Measurements from ENCODE around the gene MRTFA. TPM values are rescaled to one million over a fixed set of nuclear protein-coding genes. Genes with fewer than 3 reads are reported as not detected.

MRTFA gene
- total and polyA plus RNA-seq, 4 donors: 7.5 to 22.0 (median 9.6) TPM

DNA sequence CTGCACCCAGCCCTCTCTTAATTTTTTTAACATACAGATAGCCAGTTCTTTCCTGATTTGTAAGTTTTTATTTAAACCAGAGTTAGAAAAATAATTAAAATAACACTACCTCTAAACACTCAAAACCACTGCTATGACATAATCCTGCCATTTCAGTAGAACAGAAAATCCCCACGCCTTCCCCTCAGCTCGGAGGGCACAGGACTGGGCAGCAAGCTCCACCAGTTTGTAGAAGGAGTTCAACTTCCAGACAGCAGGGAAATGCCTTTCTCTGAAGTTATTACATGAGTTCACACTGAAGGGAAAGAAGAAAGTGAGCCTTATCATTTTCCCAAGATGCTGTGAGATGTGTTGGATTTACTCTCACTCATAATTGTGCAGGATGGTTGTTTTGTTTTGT is 114.4 kb downstream of the MRTFA start:
- H3K36me3 ChIP-seq (ENCODE audit: control insufficient read depth in 4 of 4, insufficient read depth in 3 of 4, low read depth in 1 of 4, low read length in 3 of 4): peaks cover 0 to 2% (median 0%) of the 10 kb centered on the region in 4 donors
- 95% methylated on average over 2 of the region's 2 CpGs for WGBS
- no peaks in the 10 kb centered on the region for H3K9me3 ChIP-seq (ENCODE audit: control insufficient read depth in 4 of 4, low read length in 3 of 4)
- no peak overlapping the region for H3K27ac ChIP-seq (ENCODE audit: low read depth in 1 of 2, low read length in 2 of 2)
- H3K27me3 ChIP-seq (ENCODE audit: control insufficient read depth in 4 of 4, insufficient read depth in 4 of 4, low read length in 3 of 4): no peaks in the 10 kb centered on the region
- H3K4me1 ChIP-seq (ENCODE audit: control insufficient read depth in 4 of 4, insufficient read depth in 4 of 4, low read length in 3 of 4): peaks cover 0 to 13% (median 5%) of the 10 kb centered on the region in 4 donors
- H3K4me3 ChIP-seq (ENCODE audit: low read depth in 1 of 3, low read length in 3 of 3): no peak overlapping the region
- no peak overlapping the region for H3K9ac ChIP-seq (ENCODE audit: low read depth in 1 of 2, low read length in 2 of 2)
- no peak for DNase-seq (ENCODE audit: low spot score)
- TF ChIP-seq FOXA2 (IDR thresholded peaks at IDR 0.05): no peak
- TF ChIP-seq, protein P1, sequence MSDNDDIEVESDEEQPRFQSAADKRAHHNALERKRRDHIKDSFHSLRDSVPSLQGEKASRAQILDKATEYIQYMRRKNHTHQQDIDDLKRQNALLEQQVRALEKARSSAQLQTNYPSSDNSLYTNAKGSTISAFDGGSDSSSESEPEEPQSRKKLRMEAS (IDR thresholded peaks at IDR 0.05): no peak
- no peak for TF ChIP-seq RAD21 (IDR thresholded peaks at IDR 0.05)
- TF ChIP-seq, protein P2, sequence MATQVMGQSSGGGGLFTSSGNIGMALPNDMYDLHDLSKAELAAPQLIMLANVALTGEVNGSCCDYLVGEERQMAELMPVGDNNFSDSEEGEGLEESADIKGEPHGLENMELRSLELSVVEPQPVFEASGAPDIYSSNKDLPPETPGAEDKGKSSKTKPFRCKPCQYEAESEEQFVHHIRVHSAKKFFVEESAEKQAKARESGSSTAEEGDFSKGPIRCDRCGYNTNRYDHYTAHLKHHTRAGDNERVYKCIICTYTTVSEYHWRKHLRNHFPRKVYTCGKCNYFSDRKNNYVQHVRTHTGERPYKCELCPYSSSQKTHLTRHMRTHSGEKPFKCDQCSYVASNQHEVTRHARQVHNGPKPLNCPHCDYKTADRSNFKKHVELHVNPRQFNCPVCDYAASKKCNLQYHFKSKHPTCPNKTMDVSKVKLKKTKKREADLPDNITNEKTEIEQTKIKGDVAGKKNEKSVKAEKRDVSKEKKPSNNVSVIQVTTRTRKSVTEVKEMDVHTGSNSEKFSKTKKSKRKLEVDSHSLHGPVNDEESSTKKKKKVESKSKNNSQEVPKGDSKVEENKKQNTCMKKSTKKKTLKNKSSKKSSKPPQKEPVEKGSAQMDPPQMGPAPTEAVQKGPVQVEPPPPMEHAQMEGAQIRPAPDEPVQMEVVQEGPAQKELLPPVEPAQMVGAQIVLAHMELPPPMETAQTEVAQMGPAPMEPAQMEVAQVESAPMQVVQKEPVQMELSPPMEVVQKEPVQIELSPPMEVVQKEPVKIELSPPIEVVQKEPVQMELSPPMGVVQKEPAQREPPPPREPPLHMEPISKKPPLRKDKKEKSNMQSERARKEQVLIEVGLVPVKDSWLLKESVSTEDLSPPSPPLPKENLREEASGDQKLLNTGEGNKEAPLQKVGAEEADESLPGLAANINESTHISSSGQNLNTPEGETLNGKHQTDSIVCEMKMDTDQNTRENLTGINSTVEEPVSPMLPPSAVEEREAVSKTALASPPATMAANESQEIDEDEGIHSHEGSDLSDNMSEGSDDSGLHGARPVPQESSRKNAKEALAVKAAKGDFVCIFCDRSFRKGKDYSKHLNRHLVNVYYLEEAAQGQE (IDR thresholded peaks at IDR 0.05): no peak
- no peak for TF ChIP-seq YY1 (IDR thresholded peaks at IDR 0.05)
- TF ChIP-seq, protein P3, sequence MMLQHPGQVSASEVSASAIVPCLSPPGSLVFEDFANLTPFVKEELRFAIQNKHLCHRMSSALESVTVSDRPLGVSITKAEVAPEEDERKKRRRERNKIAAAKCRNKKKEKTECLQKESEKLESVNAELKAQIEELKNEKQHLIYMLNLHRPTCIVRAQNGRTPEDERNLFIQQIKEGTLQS (IDR thresholded peaks at IDR 0.05): no peak
- TF ChIP-seq TAF1 (conservative IDR thresholded peaks at IDR 0.05): no peak
- no peak for TF ChIP-seq RXRA (IDR thresholded peaks at IDR 0.05)
- TF ChIP-seq EGR1 (IDR thresholded peaks at IDR 0.05; ENCODE audit: low read depth in 2 of 2): no peak
- no peak for TF ChIP-seq HNF4A (conservative IDR thresholded peaks at IDR 0.05)

DNA sequence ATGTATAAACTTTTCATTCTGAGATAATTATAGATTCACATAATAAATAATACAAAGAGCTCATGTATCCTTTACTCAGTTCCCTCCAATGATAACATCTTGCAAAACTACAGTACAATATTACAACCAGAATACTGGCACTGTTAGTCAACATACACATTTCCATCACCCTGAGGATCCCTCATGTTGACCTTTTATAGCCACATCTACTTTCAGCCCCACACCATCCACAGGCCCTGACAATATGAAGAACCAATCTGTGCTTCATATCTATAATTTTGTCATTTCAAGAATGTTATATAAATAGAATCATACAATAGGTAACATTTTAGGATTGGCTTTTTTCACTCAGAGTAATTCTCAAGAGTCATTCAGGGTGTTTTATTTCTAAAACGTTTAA is 115.5 kb downstream of the MRTFA start:
- Histone ChIP-seq H3K9ac (ENCODE audit: low read depth in 1 of 2, low read length in 2 of 2) (no peak overlapping the region), H3K9me3 (ENCODE audit: control insufficient read depth in 4 of 4, low read length in 3 of 4) (no peaks in the 10 kb centered on the region), H3K4me1 (ENCODE audit: control insufficient read depth in 4 of 4, insufficient read depth in 4 of 4, low read length in 3 of 4) (peaks cover 0 to 13% (median 5%) of the 10 kb centered on the region in 4 donors), H3K36me3 (ENCODE audit: control insufficient read depth in 4 of 4, insufficient read depth in 3 of 4, low read depth in 1 of 4, low read length in 3 of 4) (no peaks in the 10 kb centered on the region), H3K4me3 (ENCODE audit: low read depth in 1 of 3, low read length in 3 of 3) (no peak overlapping the region), H3K27ac (ENCODE audit: low read depth in 1 of 2, low read length in 2 of 2) (no peak overlapping the region), H3K27me3 (ENCODE audit: control insufficient read depth in 4 of 4, insufficient read depth in 4 of 4, low read length in 3 of 4) (no peaks in the 10 kb centered on the region)
- TF ChIP-seq FOXA1 (IDR thresholded peaks at IDR 0.05) (no peak), NR2F2 (IDR thresholded peaks at IDR 0.05) (no peak), GABPA (IDR thresholded peaks at IDR 0.05 in 1 of 2, conservative IDR thresholded peaks at IDR 0.05 in 1 of 2) (no peak), EGR1 (IDR thresholded peaks at IDR 0.05; ENCODE audit: low read depth in 2 of 2) (no peak)
- TF ChIP-seq, protein P1 (IDR thresholded peaks at IDR 0.05): no peak
- no peak for DNase-seq (ENCODE audit: low spot score)
- 96% methylated on average over 1 of the region's 1 CpG for WGBS

DNA sequence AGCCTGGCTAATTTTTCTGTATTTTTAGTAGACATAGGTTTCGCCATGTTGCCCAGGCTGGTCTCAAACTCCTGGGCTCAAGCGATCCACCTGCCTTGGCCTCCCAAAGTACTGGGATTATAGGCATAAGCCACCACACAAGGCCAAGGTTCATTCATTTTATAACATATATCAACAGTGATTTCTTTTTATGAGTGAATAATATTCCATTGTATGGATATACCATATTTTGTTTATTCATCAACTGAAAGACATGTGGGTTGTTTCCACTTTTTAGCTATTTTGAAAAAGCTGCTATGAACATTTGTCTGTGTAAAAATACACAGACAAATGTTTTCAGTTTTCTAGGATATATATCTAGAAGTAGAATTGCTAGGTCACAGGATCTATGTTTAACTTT is 116.0 kb downstream of the MRTFA start:
- no peak for TF ChIP-seq SP1 (IDR thresholded peaks at IDR 0.05)
- TF ChIP-seq, protein P1 (IDR thresholded peaks at IDR 0.05): no peak
- TF ChIP-seq FOXA1 (IDR thresholded peaks at IDR 0.05): no peak
- no peak for TF ChIP-seq FOXA2 (IDR thresholded peaks at IDR 0.05)
- TF ChIP-seq, protein P4, sequence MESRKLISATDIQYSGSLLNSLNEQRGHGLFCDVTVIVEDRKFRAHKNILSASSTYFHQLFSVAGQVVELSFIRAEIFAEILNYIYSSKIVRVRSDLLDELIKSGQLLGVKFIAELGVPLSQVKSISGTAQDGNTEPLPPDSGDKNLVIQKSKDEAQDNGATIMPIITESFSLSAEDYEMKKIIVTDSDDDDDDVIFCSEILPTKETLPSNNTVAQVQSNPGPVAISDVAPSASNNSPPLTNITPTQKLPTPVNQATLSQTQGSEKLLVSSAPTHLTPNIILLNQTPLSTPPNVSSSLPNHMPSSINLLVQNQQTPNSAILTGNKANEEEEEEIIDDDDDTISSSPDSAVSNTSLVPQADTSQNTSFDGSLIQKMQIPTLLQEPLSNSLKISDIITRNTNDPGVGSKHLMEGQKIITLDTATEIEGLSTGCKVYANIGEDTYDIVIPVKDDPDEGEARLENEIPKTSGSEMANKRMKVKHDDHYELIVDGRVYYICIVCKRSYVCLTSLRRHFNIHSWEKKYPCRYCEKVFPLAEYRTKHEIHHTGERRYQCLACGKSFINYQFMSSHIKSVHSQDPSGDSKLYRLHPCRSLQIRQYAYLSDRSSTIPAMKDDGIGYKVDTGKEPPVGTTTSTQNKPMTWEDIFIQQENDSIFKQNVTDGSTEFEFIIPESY (IDR thresholded peaks at IDR 0.05): no peak
- no peak for TF ChIP-seq NR2F2 (IDR thresholded peaks at IDR 0.05)
- no peak for TF ChIP-seq EGR1 (IDR thresholded peaks at IDR 0.05; ENCODE audit: low read depth in 2 of 2)
- no peak for TF ChIP-seq TAF1 (conservative IDR thresholded peaks at IDR 0.05)
- no peak for TF ChIP-seq RAD21 (IDR thresholded peaks at IDR 0.05)
- TF ChIP-seq HNF4G (IDR thresholded peaks at IDR 0.05): no peak
- no peak for TF ChIP-seq YY1 (IDR thresholded peaks at IDR 0.05)
- TF ChIP-seq RXRA (IDR thresholded peaks at IDR 0.05): no peak
- no peak for TF ChIP-seq HNF4A (conservative IDR thresholded peaks at IDR 0.05)
- no peaks in the 10 kb centered on the region for H3K27me3 ChIP-seq (ENCODE audit: control insufficient read depth in 4 of 4, insufficient read depth in 4 of 4, low read length in 3 of 4)
- no peak for DNase-seq (ENCODE audit: low spot score)
- no peak overlapping the region for H3K9ac ChIP-seq (ENCODE audit: low read depth in 1 of 2, low read length in 2 of 2)
- H3K9me3 ChIP-seq (ENCODE audit: control insufficient read depth in 4 of 4, low read length in 3 of 4): no peaks in the 10 kb centered on the region
- 96% methylated on average over 2 of the region's 2 CpGs for WGBS
- H3K4me3 ChIP-seq (ENCODE audit: low read depth in 1 of 3, low read length in 3 of 3): no peak overlapping the region
- no peak overlapping the region for H3K27ac ChIP-seq (ENCODE audit: low read depth in 1 of 2, low read length in 2 of 2)
- peaks cover 0 to 13% (median 5%) of the 10 kb centered on the region in 4 donors for H3K4me1 ChIP-seq (ENCODE audit: control insufficient read depth in 4 of 4, insufficient read depth in 4 of 4, low read length in 3 of 4)
- no peaks in the 10 kb centered on the region for H3K36me3 ChIP-seq (ENCODE audit: control insufficient read depth in 4 of 4, insufficient read depth in 3 of 4, low read depth in 1 of 4, low read length in 3 of 4)
